NCI-H2196 (cell line): ENCODE data around the gene COL9A2.
A peak's percentile ranks its signal among the peaks of the same experiment; 100 is the strongest.

Experiments used
- DNase-seq: peaks from one replicate; lab custom pipeline; 2025; ENCODE audit not compliant: unreplicated experiment; lab: John Stamatoyannopoulos, UW

COL9A2 gene

GRCh38 chr1:40303790-40304189, 13.3 kb downstream of the COL9A2 start:
- DNase-seq: no peak

GRCh38 chr1:40303051-40303771, 13.9 kb downstream of the COL9A2 start:
- DNase-seq: no peak

DNA sequence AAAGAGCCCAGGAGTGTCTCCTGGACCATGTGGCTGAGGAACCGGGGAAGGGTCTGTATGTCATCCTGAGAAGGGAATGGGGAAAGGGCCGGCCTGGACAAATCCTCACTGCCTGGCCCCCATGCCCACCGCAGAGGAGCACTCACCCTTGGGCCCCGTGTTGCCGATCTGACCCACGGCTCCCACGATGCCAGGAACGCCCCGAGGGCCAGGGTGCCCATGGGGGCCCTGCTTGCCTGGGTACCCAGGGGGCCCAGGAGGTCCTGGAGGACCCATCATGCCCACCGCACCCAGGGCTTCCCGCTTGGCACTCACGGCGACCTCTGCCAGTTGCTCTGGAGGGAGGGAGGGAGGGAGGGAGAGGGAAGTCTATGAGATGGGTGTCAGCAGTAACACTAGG, 14.6 kb downstream of the COL9A2 start:
- no peak for DNase-seq

- no peak for DNase-seq
These were observed 15.4 kb downstream of the COL9A2 start for GRCh38 chr1:40301541-40302299.

DNA sequence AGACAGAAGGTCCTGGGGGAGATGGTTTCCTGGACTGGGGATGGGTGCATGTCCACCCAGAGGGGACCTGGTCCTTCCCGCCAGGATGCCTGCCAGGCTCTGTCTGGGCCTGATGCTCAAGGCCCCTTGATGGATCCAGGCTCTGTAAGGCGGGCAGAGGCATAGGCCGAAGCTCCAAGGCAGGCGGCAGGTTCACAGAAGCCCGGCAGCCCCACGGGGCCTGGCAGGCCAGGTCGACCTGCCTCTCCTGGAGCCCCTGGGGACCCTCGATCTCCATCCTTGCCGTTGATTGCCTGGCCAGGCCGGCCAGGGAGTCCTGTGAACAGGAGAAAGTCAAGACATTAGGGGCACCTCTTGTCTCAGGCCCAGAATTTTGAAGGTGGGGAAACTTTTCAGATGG, 16.0 kb downstream of the COL9A2 start:
- no peak for DNase-seq

DNA sequence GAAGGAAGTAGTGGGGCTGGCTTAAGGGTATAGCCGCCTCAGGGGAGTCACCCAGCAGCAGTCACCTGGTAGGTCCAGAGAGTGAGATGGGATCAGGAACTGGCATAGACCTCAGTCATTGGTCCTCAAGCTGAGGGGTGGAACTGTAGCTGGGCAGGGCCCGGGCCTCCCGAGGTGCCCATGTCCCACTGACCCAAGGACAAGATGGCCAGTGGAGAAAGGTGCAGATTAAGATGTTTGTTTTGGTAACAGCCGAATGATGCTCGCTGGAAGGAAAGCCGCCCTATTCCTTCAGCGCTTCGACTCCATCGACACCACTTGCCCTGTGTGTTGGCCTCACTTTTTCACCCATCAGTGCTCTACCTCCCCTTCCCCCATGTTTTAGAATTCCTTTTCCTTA, 16.4 kb downstream of the COL9A2 start:
- DNase-seq: no peak

GRCh38 chr1:40300249-40300567, 16.9 kb downstream of the COL9A2 start:
- DNase-seq: no peak

GRCh38 chr1:40299366-40300248, 17.5 kb downstream of the COL9A2 start:
- DNase-seq: no peak

DNA sequence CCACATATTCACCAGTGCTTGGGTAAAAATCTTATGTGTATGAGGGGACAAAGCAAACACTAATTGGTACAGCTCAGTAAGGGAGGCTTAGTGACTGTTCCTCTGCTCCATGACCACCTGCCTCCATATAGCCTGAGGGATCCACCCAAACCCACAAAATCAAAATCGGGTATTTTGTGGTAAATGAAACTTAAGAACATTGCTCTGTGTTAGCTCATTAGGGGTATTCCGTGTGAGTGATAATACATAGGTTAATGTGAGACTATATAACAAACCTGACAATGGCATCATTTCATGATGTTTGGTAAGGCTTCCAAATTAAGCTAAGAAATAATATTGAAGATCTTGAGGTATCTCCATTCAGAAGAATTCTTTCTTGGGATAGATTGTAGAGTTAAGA, 25.8 kb downstream of the COL9A2 start:
- DNase-seq: no peak

DNA sequence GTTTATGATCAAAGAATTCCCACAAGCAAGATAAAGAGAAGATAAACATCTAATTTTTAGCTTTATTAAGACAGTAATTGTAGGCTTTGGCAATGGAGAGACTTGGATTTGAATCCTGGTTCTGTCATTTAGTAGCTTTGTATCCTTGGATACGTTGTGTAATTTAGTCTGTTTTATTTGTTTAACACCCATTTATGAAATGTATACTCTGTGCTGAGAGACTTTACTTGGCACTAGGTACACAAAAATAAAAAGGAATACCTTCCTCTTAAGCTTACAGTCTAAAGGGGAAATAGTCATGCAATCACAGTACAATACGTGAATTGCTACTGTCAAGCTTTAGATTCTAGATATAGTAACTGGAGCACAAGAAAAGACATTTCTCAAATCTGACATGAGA, 35.2 kb downstream of the COL9A2 start:
- peak; percentile 51 for DNase-seq

DNA sequence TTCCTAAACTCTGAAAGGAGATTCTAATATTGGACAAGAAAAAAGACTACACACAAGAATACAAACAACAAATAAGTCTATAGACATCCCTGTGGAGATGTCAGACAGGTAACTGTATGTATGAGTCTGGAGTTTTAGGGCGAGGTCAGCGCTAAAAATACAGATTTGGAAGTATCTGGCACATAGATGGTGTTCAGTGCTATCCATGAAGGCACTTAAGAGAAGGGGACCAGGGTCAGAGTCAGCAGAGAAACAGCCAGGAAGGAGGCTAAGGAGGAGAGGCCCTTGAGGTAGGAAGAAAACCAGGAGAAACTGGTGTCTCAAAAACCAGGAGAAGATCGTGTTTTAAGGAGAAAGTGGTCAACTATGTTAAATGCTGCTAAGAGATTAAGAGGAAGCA, 41.0 kb downstream of the COL9A2 start:
- no peak for DNase-seq

GRCh38 chr1:40274331-40274730, 42.8 kb downstream of the COL9A2 start:
- no peak for DNase-seq

GRCh38 chr1:40273547-40274166, 43.4 kb downstream of the COL9A2 start:
- DNase-seq: no peak

DNA sequence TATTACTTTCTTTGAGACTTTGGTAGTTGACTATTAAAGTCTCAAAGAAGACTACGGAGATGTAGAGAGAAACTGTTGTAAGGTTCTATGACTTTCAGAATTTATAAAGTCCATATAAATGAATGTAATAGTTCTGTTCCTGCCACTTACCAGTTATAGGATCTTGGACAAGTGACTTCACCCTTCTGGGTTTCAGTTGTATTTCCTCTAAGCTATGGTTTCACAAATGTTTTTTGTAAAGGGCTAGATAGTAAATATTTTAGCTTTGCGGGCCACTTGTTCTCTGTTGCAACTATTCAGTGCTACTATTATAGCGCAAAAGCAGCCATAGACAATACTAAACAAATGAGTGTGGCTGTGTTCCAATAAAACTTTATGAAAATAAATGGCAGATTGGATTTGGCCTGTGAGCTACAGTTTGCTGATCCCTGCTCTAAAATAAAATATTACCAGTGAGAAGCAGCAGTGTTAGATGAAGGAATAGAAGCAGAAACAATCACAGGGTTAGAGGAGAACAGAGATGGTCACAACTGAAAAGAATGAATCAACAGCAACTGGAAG, 44.4 kb downstream of the COL9A2 start:
- DNase-seq: no peak

- no peak for DNase-seq
These were observed 46.8 kb downstream of the COL9A2 start for GRCh38 chr1:40270152-40270834.

DNA sequence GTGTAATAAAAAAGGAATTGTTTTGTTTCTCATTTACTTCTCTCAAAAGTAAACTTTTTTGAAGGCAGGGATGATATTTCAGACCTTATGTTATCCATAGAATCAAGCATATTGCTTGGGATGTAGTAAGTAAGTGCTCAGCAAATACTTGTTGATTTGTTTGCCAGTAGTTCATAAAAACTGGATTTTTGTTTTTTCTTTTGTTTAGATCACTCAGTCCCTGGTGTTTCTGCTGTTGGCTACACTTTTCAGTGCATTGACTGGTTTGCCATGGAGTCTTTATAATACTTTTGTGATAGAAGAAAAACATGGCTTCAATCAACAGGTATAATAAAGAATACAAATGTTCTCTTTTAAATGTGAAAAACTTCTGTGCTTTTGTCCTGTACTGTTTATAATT, 48.9 kb downstream of the COL9A2 start:
- no peak for DNase-seq

- DNase-seq: peak; percentile 11
These were observed 49.3 kb downstream of the COL9A2 start for GRCh38 chr1:40267767-40268187.

- no peak for DNase-seq
These were observed 50.1 kb downstream of the COL9A2 start for GRCh38 chr1:40266786-40267535.

GRCh38 chr1:40265919-40266318, 51.2 kb downstream of the COL9A2 start:
- DNase-seq: no peak

- DNase-seq: no peak
These were observed 51.8 kb downstream of the COL9A2 start for GRCh38 chr1:40265298-40265697.
